ENCODE data around the gene CIC. TPM values are rescaled to one million over a fixed set of nuclear protein-coding genes. Genes with fewer than 3 reads are reported as not detected.
A peak's percentile ranks its signal among the peaks of the same experiment; 100 is the strongest.

Gene CIC
- total and polyA plus RNA-seq, 9 of the 15 experiments (the other 6 are each of a cell fraction or from before 2014, with no cell fraction given) = 0.07 to 44.7 (median 8.6) TPM

- TF ChIP-seq TSHZ1 (CRISPR knock-in tag; IDR thresholded peaks at IDR 0.05) (no peak), SIN3B (IDR thresholded peaks at IDR 0.05; ENCODE audit: low read depth) (no peak), FOXK1 (CRISPR knock-in tag; IDR thresholded peaks at IDR 0.05; ENCODE audit: borderline replicate concordance) (no peak), E2F4 (CRISPR knock-in tag; IDR thresholded peaks at IDR 0.05; ENCODE audit: low read depth) (no peak), ZFP30 (CRISPR knock-in tag; IDR thresholded peaks at IDR 0.05; ENCODE audit: borderline replicate concordance) (no peak), NONO (IDR thresholded peaks at IDR 0.05; ENCODE audit: low read depth in 2 of 2, low read length in 1 of 2) (no peak), TFAP4 (CRISPR knock-in tag; IDR thresholded peaks at IDR 0.05; ENCODE audit: borderline replicate concordance) (peak; percentile 42; the same call in 1 of the 2 replicates), ZKSCAN1 (IDR thresholded peaks at IDR 0.05; ENCODE audit: low read depth, low read length) (no peak), POU5F1 (IDR thresholded peaks at IDR 0.05; ENCODE audit: borderline replicate concordance, low read depth, low read length, partially characterized antibody) (no peak), THRA (IDR thresholded peaks at IDR 0.05) (no peak), DMBX1 (CRISPR knock-in tag; IDR thresholded peaks at IDR 0.05; ENCODE audit: borderline replicate concordance) (no peak), ZFX (CRISPR knock-in tag; IDR thresholded peaks at IDR 0.05) (no peak), ETV6 (IDR thresholded peaks at IDR 0.05; ENCODE audit: borderline replicate concordance in 1 of 2, low read depth in 2 of 2, low read length in 1 of 2) (no peak), ETV6 (CRISPR knock-in tag; IDR thresholded peaks at IDR 0.05; ENCODE audit: borderline replicate concordance) (no peak), PURB (CRISPR knock-in tag; IDR thresholded peaks at IDR 0.05; ENCODE audit: low read depth) (no peak), ZNF311 (CRISPR knock-in tag; IDR thresholded peaks at IDR 0.05) (no peak), ZNF347 (CRISPR knock-in tag; IDR thresholded peaks at IDR 0.05; ENCODE audit: low read depth) (no peak), IRF9 (tag; IDR thresholded peaks at IDR 0.05) (no peak)
These were observed 13.0 kb upstream of the CIC start (continued) for GRCh38 chr19:42255766-42256745.
